Hindlimb muscle (tissue), 1 donor: Measurements from ENCODE around the gene HAND1. TPM values are rescaled to one million over a fixed set of nuclear protein-coding genes. Genes with fewer than 3 reads are reported as not detected.

Experiments
- DNase-seq: peaks from one replicate; pipeline ENCODE4 v3.0.0-alpha.2; 2013
- polyA plus RNA-seq: library from polyadenylated mRNA; unstranded; fragments of 120-200 nt; gene quantifications from one replicate; pipeline ENCODE4 v1.2.1, GENCODE V29; 2013; ENCODE audit not compliant: insufficient read length

The HAND1 gene
- polyA plus RNA-seq, 1 donor: not detected

GRCh38 chr5:154449786-154450185 is 28.2 kb downstream of the HAND1 start:
- no peak for DNase-seq

- DNase-seq: no peak
These were observed 30.8 kb downstream of the HAND1 start for GRCh38 chr5:154447089-154447725.

- peak; percentile 74 for DNase-seq
These were observed 31.6 kb downstream of the HAND1 start for GRCh38 chr5:154446195-154447088.

- DNase-seq: peak; percentile 97
These were observed 32.4 kb downstream of the HAND1 start, which contains the start of gene SAP30L for GRCh38 chr5:154445422-154446194. Gene SAP30L, plus strand, starts transcription at chr5:154445997. Its CDS starts 608 bp downstream, at chr5:154446605.

GRCh38 chr5:154444556-154445421 is 33.2 kb downstream of the HAND1 start:
- no peak for DNase-seq

- no peak for DNase-seq
These were observed 35.2 kb downstream of the HAND1 start for GRCh38 chr5:154442801-154443200.

GRCh38 chr5:154440540-154440939 is 37.5 kb downstream of the HAND1 start:
- DNase-seq: no peak

- no peak for DNase-seq
These were observed 40.6 kb downstream of the HAND1 start for GRCh38 chr5:154437281-154437965.

GRCh38 chr5:154435226-154435625 is 42.8 kb downstream of the HAND1 start:
- no peak for DNase-seq

GRCh38 chr5:154430961-154431630 is 46.9 kb downstream of the HAND1 start:
- no peak for DNase-seq

GRCh38 chr5:154430466-154430865 is 47.6 kb downstream of the HAND1 start:
- no peak for DNase-seq

GRCh38 chr5:154429341-154429740 is 48.7 kb downstream of the HAND1 start:
- no peak for DNase-seq

GRCh38 chr5:154428208-154428607 is 49.8 kb downstream of the HAND1 start:
- DNase-seq: no peak

Other genes starting within 250 kb of the HAND1 start
- gene SAP30L, start 32.2 kb downstream of the HAND1 start, polyA plus RNA-seq: 24.0 TPM